Cardiac muscle cell (in vitro differentiated cells and primary cell): ENCODE results near the gene NECAB3. TPM values are rescaled to one million over a fixed set of nuclear protein-coding genes. Genes with fewer than 3 reads are reported as not detected.

ENCODE experiments used
- DNase-seq, 2 donors: peaks; one replicate each; pipeline versions ENCODE4 v3.0.0 to v3.0.0-alpha.2; 2010 to 2017; ENCODE audit warnings: low read depth in 1 of 2, low spot score in 1 of 2
- H3K27ac ChIP-seq: fragments of 200-600 bp; sonication (generic); 2 replicates; pipeline ENCODE4 v1.5.1; 2016
- H3K27me3 ChIP-seq: fragments of 200-600 bp; sonication (generic); 2 replicates; pipeline ENCODE4 v1.6.0; 2016; ENCODE audit warnings: control low read depth
- H3K36me3 ChIP-seq: fragments of 200-600 bp; sonication (generic); 2 replicates; pipeline ENCODE4 v1.5.1; 2016; ENCODE audit warnings: control low read depth
- H3K4me1 ChIP-seq: fragments of 200-600 bp; sonication (generic); 2 replicates; pipeline ENCODE4 v1.8.1; 2017; ENCODE audit warnings: low read depth, mild to moderate bottlenecking, mixed run types
- H3K4me3 ChIP-seq: fragments of 200-600 bp; sonication (generic); 2 replicates; pipeline ENCODE4 v1.5.1; 2016; ENCODE audit warnings: mild to moderate bottlenecking
- H3K9me3 ChIP-seq: fragments of 200-600 bp; sonication (generic); 2 replicates; pipeline ENCODE4 v1.5.1; 2017; ENCODE audit warnings: low read depth, mild to moderate bottlenecking, control low read depth
- polyA plus RNA-seq: library from polyadenylated mRNA; unstranded; fragments of >200 nt; fragmentation: Nextera tagmentation; extraction: Ambion mirVana; gene quantifications from 2 replicates; pipeline ENCODE4 v1.2.1, GENCODE V29; 2016
- total RNA-seq: library from RNA; depleted of rRNA; stranded (reverse); fragments of >200 nt; gene quantifications from 2 replicates; pipeline ENCODE4 v1.2.3, GENCODE V29; 2016
- TF ChIP-seq, protein P1 (sequence below): IDR thresholded peaks from 2 replicates; pipeline ENCODE4 v1.5.1; 2012; ENCODE audit warnings: low read depth, mild to moderate bottlenecking, low read length

The NECAB3 gene
- total and polyA plus RNA-seq, 2 experiments from 2014 or later, result 93.1 to 187 TPM

DNA sequence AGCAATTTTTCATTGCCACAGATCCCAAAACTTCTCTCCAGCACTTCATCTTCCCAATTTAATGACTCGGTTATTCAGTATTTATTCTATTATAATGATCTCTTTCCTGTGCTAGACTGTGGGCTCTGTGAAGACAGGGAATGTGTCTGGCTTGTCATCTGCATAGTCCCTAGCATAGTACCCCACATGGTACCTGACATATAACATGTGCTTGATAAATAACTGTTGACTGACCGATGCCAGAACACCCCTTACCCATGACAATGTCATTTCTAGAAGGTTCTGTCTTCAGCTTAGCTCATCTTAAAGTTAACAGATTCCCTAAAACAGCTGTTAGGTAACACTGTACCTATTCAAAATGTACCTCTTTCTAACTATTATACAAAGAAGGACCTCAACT, 42.3 kb upstream of the NECAB3 start:
- Histone ChIP-seq H3K4me1 (no peaks in the 10 kb centered on the region), H3K36me3 (no peaks in the 10 kb centered on the region), H3K27me3 (no peaks in the 10 kb centered on the region), H3K4me3 (no peak overlapping the region), H3K9me3 (no peaks in the 10 kb centered on the region), H3K27ac (no peak overlapping the region)
- TF ChIP-seq, protein P1, sequence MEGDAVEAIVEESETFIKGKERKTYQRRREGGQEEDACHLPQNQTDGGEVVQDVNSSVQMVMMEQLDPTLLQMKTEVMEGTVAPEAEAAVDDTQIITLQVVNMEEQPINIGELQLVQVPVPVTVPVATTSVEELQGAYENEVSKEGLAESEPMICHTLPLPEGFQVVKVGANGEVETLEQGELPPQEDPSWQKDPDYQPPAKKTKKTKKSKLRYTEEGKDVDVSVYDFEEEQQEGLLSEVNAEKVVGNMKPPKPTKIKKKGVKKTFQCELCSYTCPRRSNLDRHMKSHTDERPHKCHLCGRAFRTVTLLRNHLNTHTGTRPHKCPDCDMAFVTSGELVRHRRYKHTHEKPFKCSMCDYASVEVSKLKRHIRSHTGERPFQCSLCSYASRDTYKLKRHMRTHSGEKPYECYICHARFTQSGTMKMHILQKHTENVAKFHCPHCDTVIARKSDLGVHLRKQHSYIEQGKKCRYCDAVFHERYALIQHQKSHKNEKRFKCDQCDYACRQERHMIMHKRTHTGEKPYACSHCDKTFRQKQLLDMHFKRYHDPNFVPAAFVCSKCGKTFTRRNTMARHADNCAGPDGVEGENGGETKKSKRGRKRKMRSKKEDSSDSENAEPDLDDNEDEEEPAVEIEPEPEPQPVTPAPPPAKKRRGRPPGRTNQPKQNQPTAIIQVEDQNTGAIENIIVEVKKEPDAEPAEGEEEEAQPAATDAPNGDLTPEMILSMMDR, result no peak
- no peak for DNase-seq

DNA sequence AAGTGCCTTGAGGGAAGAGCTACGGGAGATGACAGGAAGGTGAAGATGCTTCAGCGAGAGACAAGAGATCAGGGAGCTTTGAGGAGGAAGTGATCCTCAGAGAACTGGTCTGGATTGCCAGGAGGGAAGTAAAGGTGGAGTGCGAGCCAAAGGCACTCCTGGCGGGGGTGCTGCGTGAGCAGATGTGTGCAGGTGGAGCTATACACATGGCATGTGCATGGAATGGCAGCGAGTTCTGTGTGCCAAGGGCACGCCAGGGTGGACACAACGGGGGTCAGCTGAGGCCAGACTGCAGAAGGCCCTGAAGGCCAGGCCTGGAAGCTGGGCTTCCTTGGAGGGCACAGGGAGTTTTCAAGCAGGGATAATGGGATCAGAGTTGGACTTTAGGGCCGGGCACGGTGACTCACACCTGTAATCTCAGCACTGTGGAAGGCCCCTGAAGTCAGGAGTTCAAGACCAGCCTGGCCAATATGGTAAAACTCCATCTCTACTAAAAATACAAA, 39.7 kb upstream of the NECAB3 start:
- TF ChIP-seq, protein P1, result no peak
- Histone ChIP-seq H3K9me3 (no peaks in the 10 kb centered on the region), H3K4me3 (no peak overlapping the region)

DNA sequence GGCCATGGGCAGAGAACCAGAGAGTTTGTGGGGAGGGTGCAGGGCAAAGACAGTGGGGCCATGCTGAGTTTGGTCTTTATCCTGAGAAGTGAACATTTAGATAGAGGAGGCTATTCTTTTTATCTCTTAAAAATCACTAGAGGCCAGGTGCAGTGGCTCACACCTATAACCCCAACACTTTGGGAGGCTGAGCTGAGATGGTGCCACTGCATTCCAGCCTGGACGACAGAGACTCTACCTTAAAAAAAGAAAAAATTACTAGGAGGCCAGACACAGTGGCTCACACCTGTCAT, 37.2 kb upstream of the NECAB3 start:
- H3K4me1 ChIP-seq, result no peaks in the 10 kb centered on the region
- no peak for DNase-seq
- no peaks in the 10 kb centered on the region for H3K36me3 ChIP-seq
- no peaks in the 10 kb centered on the region for H3K9me3 ChIP-seq
- no peaks in the 10 kb centered on the region for H3K27me3 ChIP-seq
- TF ChIP-seq, protein P1, result no peak
- H3K4me3 ChIP-seq, result no peak overlapping the region
- H3K27ac ChIP-seq, result no peak overlapping the region

More for the DNA sequence above, 39.7 kb upstream of the NECAB3 start:
- no peak overlapping the region for H3K27ac ChIP-seq
- H3K27me3 ChIP-seq, result no peaks in the 10 kb centered on the region
- H3K36me3 ChIP-seq, result no peaks in the 10 kb centered on the region
- no peak for DNase-seq
- no peaks in the 10 kb centered on the region for H3K4me1 ChIP-seq

DNA sequence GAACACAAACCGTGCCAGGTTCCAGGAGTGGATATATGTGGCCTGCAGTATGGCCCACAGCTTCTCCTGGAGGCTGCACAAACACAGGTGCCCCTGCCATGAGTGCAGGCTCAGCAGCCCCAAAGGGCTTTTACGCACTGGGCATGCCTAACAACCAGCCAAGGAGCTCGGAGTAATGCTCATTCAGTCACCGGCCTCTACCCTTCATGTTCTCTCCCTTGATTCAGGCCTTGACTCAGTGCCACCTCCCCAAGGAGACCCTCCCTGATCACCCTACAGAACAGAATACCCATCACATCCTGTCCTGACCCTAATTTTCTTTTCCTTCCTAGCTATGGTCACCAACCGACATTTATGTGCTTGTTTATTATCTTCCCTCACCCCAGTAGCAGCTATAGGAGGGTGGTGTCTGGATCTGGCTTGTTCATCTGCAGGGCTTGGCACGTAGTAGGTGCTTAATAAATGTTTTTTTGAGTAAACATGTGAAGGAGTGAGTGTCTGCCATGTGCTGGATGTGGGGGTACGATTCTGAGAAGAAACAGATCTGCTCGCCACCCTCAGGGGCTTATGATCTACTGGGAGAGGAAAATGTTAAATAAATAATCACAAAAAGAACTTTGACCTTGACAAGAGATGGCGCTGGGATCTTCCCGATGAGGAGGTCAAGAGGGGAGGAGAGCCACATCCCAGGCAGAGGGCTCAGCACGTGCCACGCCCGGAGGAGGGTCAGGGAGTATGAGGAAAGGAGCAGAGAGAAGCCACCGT, 36.6 kb upstream of the NECAB3 start:
- Histone ChIP-seq H3K4me1 (no peaks in the 10 kb centered on the region), H3K4me3 (no peak overlapping the region), H3K27ac (no peak overlapping the region), H3K9me3 (no peaks in the 10 kb centered on the region), H3K36me3 (no peaks in the 10 kb centered on the region), H3K27me3 (no peaks in the 10 kb centered on the region)
- TF ChIP-seq, protein P1, result no peak
- no peak for DNase-seq

DNA sequence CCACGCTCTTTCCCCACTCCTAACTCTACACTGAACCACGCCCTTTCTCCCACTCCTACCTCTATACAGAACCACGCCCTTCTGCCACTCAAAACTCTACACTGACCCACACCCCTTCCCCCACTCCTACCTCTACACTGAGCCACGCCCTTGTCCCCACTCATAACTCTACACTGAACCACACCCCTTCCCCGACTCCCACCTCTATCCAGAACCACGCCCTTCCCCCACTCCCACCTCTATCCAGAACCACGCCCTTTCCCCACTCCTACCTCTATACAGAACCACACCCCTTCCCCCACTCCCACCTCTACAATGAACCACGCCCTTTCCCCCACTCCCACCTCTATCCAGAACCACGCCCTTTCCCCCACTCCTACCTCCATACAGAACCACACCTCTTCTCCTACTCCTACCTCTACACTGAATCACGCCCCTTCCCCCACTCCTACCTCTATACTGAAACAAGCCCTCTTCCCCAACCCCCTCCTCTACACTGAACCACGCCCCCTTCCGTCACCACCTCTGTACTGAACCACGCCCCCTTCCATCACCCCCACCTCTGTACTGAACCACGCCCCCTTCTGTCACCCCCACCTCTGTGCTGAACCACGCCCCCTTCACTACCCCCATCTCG, 35.8 kb upstream of the NECAB3 start:
- Histone ChIP-seq H3K27me3 (no peaks in the 10 kb centered on the region), H3K4me3 (no peak overlapping the region), H3K9me3 (no peaks in the 10 kb centered on the region), H3K27ac (no peak overlapping the region), H3K4me1 (no peaks in the 10 kb centered on the region), H3K36me3 (no peaks in the 10 kb centered on the region)
- DNase-seq, result no peak
- TF ChIP-seq, protein P1, result no peak
